Measurements from ENCODE around the gene PRELID3B.
"Not testable (repeated sequence)": the region's sequence is repeated elsewhere in the genome, so short reads cannot be mapped to it uniquely, and the experiment has no call there.

Gene PRELID3B

GRCh38 chr20:59026904-59027740, 15.5 kb downstream of the PRELID3B start:
- DNase-seq (ENCODE audit: low read depth in 2 of 2), result no peak

GRCh38 chr20:59025511-59025910, 17.1 kb downstream of the PRELID3B start:
- no peak for DNase-seq (ENCODE audit: low read depth in 2 of 2)

- DNase-seq (ENCODE audit: low read depth in 2 of 2), result no peak
These were observed 17.5 kb downstream of the PRELID3B start for GRCh38 chr20:59025086-59025485.

DNA sequence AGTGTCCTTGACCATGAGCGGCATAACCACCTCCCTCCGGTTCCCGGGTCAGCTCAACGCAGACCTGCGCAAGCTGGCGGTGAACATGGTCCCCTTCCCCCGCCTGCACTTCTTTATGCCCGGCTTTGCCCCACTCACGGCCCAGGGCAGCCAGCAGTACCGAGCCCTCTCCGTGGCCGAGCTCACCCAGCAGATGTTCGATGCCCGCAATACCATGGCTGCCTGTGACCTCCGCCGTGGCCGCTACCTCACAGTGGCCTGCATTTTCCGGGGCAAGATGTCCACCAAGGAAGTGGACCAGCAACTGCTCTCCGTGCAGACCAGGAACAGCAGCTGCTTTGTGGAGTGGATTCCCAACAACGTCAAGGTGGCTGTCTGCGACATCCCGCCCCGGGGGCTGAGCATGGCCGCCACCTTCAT, 18.5 kb downstream of the PRELID3B start:
- no peak for DNase-seq (ENCODE audit: low read depth in 2 of 2)

DNA sequence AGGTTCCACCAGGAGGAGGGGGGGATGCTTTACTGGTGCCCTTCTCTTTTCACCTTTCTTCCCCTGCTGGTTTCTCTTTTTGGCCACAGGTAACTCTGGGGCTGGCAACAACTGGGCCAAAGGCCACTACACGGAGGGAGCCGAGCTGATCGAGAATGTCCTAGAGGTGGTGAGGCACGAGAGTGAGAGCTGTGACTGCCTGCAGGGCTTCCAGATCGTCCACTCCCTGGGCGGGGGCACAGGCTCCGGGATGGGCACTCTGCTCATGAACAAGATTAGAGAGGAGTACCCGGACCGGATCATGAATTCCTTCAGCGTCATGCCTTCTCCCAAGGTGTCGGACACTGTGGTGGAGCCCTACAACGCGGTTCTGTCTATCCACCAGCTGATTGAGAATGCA, 19.0 kb downstream of the PRELID3B start:
- no peak for DNase-seq (ENCODE audit: low read depth in 2 of 2)

GRCh38 chr20:59022754-59023153, 19.8 kb downstream of the PRELID3B start:
- no peak for DNase-seq (ENCODE audit: low read depth in 2 of 2)

DNA sequence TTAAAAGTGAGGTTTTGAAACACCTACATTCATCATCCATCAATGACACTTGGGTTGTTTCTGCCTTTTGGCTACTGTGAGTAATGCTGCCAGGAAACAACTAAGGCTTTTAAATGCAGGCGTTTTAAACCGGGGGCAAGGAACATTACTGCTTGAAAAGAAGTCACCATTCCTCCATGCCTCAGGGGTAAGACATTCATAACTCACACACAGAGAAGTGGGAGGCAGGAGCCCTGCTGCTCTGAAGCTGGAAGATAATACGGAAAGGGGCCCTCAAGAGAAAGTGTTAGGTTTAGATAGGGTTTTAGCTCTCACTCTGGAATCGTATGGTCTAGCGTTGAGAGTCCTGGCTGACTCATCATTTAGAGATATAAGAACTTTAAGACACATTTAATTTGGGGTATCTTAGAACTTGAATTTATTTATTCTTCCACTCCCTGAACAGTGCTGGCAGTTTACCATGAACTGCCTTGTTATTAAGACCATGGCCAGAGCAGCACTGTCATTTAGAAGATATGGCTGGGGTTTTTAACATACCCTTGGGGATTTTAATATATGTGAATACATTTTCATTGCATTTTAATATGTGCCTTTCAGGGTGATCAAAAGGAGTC, 21.5 kb downstream of the PRELID3B start:
- DNase-seq (ENCODE audit: low read depth in 2 of 2), result no peak

GRCh38 chr20:59019217-59019616, 23.4 kb downstream of the PRELID3B start, which contains the start of gene TUBB1:
Gene TUBB1, plus strand, starts transcription at chr20:59019429. Its CDS starts 94 bp downstream, at chr20:59019523.
- no peak for DNase-seq (ENCODE audit: low read depth in 2 of 2)

DNA sequence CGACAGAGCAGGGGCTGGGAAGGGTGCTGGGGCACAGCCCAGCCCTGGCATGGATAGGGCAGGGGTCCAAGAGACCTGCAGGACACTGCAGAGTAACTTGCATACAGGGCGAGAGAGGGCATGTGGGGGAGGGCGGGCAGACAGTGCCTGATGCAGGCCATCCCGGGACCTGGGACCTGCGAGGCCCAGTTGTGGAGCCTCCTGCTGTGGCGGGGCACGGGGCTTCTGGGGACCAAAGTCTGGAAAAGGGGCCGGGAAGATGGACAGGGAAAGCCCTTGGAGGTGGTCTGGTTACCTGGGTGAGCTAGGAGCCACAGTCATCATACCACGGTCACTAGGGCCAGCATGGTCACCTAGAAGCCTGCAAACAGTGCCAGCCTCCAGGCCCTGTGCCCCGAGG, 23.8 kb downstream of the PRELID3B start:
- DNase-seq (ENCODE audit: low read depth in 2 of 2), result no peak

DNA sequence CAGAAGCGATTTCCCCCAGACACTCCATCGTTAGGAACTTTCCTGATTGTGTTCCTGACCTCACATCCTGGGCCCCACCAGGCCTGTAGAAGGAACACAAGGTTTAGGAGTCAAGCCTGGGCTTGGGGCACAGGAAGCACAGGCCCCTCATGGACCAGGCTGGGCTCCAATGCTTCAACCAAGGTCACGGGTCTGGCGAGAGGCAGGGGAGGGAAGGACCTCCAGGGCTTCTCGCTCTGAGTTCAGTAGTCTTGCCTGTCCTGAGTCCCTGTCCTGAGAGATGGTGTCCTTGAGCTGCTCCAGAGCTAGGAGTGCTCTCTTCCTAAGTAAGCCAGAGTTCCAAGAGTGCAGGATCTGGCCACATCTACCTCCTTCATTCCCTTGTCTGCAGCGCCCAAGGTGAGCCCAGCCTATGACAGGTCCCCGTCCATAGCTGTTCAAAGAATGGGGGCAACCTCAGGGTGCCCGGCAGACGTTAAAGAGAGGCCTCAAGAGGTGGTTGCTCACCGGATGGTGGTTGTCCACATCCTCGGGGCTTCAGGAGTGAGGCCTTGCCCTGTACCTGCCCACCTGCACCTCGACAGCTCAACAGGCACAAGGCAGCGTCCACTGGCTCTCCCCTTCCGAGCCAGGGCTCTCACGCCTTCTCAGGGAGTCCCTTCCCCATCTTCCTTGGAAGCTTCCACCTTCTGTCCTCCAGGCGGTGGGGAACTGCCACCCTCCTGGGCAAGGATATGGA, 24.9 kb downstream of the PRELID3B start:
- no peak for DNase-seq (ENCODE audit: low read depth in 2 of 2)

GRCh38 chr20:59016795-59017492, 25.6 kb downstream of the PRELID3B start:
- DNase-seq (ENCODE audit: low read depth in 2 of 2), result no peak

GRCh38 chr20:59015812-59016711, 26.5 kb downstream of the PRELID3B start:
- no peak for DNase-seq (ENCODE audit: low read depth in 2 of 2)

DNA sequence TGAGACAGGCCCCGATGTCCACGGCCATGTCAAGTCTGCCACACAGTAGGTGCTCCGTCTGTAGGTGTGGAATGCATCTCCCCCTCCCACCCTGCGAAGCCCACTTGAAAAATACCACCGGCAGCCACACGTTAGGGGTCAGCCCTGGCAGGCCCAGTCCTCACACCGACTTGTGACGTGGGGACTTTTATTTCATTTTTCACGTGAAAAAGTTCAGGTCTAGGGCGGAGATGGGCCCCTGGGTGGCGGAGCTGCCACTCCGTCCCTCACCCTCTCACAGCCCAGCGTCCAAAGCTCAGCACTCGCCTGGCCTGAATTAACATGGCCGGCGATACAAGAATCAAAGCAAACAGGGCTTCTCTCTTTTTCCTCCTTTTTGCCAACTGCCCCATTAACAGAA, 27.2 kb downstream of the PRELID3B start:
- DNase-seq (ENCODE audit: low read depth in 2 of 2), result no peak

- no peak for DNase-seq (ENCODE audit: low read depth in 2 of 2)
These were observed 27.8 kb downstream of the PRELID3B start for GRCh38 chr20:59014680-59015389.

DNA sequence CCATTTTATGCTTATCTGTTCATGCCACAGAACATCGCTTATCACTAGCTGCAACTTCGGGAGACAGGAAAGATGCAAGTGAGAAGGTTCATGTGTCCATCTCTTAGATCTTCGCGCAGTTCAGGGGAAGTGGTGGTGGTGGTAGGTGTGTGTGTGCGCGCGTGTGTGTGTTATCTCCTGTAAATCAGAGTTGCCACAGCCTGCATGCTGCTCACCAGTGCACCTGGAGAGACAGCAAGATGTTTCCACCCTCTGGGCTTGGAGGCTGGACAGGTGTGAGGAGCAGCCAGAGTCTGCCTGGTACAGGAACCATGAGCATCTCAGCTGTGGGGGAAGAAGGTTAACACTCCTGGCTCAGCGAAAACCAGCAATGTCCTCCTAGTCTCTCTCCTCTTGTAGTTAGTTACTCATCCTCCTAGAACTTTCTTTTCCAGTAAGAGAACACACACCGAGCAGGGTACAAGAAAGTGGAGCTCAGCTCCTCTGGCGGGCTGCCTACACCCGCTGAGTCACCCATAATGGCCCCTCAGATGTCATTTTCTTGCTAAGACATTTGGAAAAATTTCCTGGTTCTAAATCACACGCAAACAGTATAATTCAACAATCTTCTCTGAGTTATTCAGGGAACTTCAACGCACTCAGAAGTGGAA, 28.5 kb downstream of the PRELID3B start:
- no peak for DNase-seq (ENCODE audit: low read depth in 2 of 2)

- DNase-seq (ENCODE audit: low read depth in 2 of 2), result no peak
These were observed 29.3 kb downstream of the PRELID3B start for GRCh38 chr20:59013031-59013951.

GRCh38 chr20:59011874-59012157, 30.8 kb downstream of the PRELID3B start:
- DNase-seq (ENCODE audit: low read depth in 2 of 2), result not testable (repeated sequence)

DNA sequence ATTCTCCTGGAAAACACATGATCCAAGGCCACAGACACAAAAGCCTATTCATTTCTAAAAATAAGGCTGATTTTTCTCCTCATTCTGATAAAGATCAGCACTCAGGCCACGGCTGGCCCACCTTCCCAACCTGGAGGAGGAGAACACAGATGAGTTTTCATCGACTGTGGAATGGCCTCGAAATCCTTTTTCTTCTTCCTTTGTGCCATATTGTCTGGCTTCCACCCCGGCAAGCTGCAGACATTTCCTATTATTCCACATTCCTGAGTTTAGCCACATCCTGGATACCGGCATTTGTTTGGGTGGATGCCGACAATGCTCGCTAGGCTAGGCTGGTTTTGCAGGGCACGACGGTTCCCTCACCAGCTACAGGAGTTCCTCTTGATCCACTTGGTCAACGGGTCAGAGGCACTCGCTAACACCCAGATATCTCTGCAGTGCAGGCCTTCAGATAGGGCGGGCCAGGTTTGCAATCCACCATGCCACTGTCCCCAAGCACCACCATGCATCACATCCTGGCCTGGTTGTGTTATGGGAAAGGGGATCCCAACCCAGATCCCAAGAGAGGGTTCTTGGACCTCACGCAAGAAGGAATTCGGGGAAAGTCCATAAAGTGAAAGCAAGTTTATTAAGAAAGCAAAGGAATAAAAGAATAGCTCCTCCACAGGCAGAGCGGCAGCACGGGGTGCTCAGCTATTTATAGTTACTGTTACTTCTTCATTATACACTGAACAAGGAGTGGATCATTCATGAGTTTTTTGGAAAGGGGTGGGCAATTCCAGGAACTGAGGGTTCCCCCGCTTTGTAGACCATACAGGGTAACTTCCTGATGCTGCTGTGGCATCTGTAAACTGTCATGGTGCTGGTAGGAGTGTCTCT, 31.4 kb downstream of the PRELID3B start:
- no peak for DNase-seq (ENCODE audit: low read depth in 2 of 2)

Measured in stimulated activated CD4-positive, alpha-beta T cell treated with anti-CD3 and anti-CD28 coated beads, Interleukin-15, amount 100 ng/mL, for 48 hours (primary cell).